Neural cell (in vitro differentiated cells): ENCODE results near the gene G6PC3.

Experiments
- EP300 ChIP-seq: fragments of 450-650 bp; conservative IDR thresholded peaks from 2 replicates; pipeline ENCODE4 v1.6.1; 2014; ENCODE audit warnings: antibody characterized with exemption, mild to moderate bottlenecking, moderate library complexity; ENCODE audit not compliant: poor library complexity, severe bottlenecking
- POLR2AphosphoS5 ChIP-seq: IDR thresholded peaks from 2 replicates; pipeline ENCODE4 v1.6.1; 2012
- TF ChIP-seq, protein P1 (sequence below): fragments of 450-650 bp; IDR thresholded peaks from 2 replicates; pipeline ENCODE4 v1.5.1; 2014; ENCODE audit warnings: antibody characterized with exemption, mild to moderate bottlenecking, moderate library complexity; ENCODE audit not compliant: poor library complexity, severe bottlenecking
- TF ChIP-seq, protein P2 (sequence below): IDR thresholded peaks from 2 replicates; pipeline ENCODE4 v1.6.1; 2012; ENCODE audit warnings: borderline replicate concordance

DNA sequence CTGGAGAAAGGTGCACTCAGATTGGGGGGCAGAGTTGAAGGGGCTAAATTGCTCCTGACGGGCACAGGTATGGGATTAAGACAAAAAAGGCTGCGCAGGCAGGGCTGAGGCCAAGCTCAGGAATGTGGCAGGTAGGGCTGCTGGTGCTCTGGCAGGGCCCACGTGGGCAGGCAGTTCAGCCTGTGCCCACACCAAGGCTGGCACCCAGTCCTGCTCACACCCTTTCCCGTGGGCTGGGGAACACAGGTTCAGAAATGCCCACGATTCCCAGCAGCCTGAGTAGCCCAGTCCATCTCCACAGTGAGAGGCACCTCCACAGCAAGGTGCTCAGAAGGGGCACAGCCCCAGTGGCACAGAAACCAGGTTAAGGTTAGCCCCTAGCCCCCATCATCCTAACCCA is 48.5 kb downstream of the G6PC3 start:
- no peak for TF ChIP-seq EP300
- TF ChIP-seq, protein P1, sequence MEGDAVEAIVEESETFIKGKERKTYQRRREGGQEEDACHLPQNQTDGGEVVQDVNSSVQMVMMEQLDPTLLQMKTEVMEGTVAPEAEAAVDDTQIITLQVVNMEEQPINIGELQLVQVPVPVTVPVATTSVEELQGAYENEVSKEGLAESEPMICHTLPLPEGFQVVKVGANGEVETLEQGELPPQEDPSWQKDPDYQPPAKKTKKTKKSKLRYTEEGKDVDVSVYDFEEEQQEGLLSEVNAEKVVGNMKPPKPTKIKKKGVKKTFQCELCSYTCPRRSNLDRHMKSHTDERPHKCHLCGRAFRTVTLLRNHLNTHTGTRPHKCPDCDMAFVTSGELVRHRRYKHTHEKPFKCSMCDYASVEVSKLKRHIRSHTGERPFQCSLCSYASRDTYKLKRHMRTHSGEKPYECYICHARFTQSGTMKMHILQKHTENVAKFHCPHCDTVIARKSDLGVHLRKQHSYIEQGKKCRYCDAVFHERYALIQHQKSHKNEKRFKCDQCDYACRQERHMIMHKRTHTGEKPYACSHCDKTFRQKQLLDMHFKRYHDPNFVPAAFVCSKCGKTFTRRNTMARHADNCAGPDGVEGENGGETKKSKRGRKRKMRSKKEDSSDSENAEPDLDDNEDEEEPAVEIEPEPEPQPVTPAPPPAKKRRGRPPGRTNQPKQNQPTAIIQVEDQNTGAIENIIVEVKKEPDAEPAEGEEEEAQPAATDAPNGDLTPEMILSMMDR = no peak
- no peak for TF ChIP-seq POLR2AphosphoS5
- TF ChIP-seq, protein P2, sequence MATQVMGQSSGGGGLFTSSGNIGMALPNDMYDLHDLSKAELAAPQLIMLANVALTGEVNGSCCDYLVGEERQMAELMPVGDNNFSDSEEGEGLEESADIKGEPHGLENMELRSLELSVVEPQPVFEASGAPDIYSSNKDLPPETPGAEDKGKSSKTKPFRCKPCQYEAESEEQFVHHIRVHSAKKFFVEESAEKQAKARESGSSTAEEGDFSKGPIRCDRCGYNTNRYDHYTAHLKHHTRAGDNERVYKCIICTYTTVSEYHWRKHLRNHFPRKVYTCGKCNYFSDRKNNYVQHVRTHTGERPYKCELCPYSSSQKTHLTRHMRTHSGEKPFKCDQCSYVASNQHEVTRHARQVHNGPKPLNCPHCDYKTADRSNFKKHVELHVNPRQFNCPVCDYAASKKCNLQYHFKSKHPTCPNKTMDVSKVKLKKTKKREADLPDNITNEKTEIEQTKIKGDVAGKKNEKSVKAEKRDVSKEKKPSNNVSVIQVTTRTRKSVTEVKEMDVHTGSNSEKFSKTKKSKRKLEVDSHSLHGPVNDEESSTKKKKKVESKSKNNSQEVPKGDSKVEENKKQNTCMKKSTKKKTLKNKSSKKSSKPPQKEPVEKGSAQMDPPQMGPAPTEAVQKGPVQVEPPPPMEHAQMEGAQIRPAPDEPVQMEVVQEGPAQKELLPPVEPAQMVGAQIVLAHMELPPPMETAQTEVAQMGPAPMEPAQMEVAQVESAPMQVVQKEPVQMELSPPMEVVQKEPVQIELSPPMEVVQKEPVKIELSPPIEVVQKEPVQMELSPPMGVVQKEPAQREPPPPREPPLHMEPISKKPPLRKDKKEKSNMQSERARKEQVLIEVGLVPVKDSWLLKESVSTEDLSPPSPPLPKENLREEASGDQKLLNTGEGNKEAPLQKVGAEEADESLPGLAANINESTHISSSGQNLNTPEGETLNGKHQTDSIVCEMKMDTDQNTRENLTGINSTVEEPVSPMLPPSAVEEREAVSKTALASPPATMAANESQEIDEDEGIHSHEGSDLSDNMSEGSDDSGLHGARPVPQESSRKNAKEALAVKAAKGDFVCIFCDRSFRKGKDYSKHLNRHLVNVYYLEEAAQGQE = no peak
